H9 (cell line): ENCODE measurements around the gene ASB18. TPM values are rescaled to one million over a fixed set of nuclear protein-coding genes. Genes with fewer than 3 reads are reported as not detected.
A peak's percentile ranks its signal among the peaks of the same experiment; 100 is the strongest.

Source experiments
- DNase-seq: peaks from one replicate; pipeline ENCODE4 v3.0.0-alpha.2; 2017
- H2AFZ ChIP-seq: one replicate; pipeline ENCODE4 v1.6.1; 2013; ENCODE audit warnings: mild to moderate bottlenecking, low read length, control low read depth, moderate library complexity
- H2AK5ac ChIP-seq: 2 replicates; pipeline ENCODE4 v1.6.1; 2013; ENCODE audit warnings: low read length, control low read depth, mixed read lengths; ENCODE audit not compliant: insufficient read length
- H2BK120ac ChIP-seq: one replicate; pipeline ENCODE4 v1.6.1; 2013; ENCODE audit warnings: low read depth, mild to moderate bottlenecking, low read length, control low read depth, inconsistent platforms; ENCODE audit not compliant: poor library complexity, severe bottlenecking
- H2BK12ac ChIP-seq: 2 replicates; pipeline ENCODE4 v1.6.1; 2013; ENCODE audit warnings: low read length, control low read depth, mixed read lengths, low read depth; ENCODE audit not compliant: insufficient read length
- H2BK15ac ChIP-seq: 2 replicates; pipeline ENCODE4 v1.6.1; 2013; ENCODE audit warnings: low read depth, low read length, control low read depth
- H2BK20ac ChIP-seq: one replicate; pipeline ENCODE4 v1.6.1; 2013; ENCODE audit warnings: low read depth, mild to moderate bottlenecking, low read length, control low read depth, inconsistent platforms; ENCODE audit not compliant: poor library complexity, severe bottlenecking
- H2BK5ac ChIP-seq: 2 replicates; pipeline ENCODE4 v1.6.1; 2013; ENCODE audit warnings: low read length, control low read depth, mixed read lengths; ENCODE audit not compliant: insufficient read length
- H3K14ac ChIP-seq: 2 replicates; pipeline ENCODE4 v1.6.1; 2013; ENCODE audit warnings: low read length, control low read depth; ENCODE audit not compliant: insufficient read depth
- H3K18ac ChIP-seq: 2 replicates; pipeline ENCODE4 v1.6.1; 2013; ENCODE audit warnings: low read depth, mild to moderate bottlenecking, mixed read lengths, low read length, control low read depth; ENCODE audit not compliant: insufficient read length
- H3K23ac ChIP-seq: 2 replicates; pipeline ENCODE4 v1.6.1; 2013; ENCODE audit warnings: low read length, control low read depth, mixed read lengths, low read depth; ENCODE audit not compliant: insufficient read length
- H3K23me2 ChIP-seq: 2 replicates; pipeline ENCODE4 v1.6.1; 2013; ENCODE audit warnings: low read depth, mild to moderate bottlenecking, mixed read lengths, low read length, control low read depth; ENCODE audit not compliant: insufficient read length, poor library complexity, severe bottlenecking
- H3K27ac ChIP-seq: 2 replicates; pipeline ENCODE4 v1.5.1; 2013; ENCODE audit warnings: low read length, control low read depth, mixed read lengths, low read depth; ENCODE audit not compliant: insufficient read length
- H3K27me3 ChIP-seq: 2 replicates; pipeline ENCODE4 v1.6.1; 2013; ENCODE audit warnings: low read length, control low read depth, inconsistent platforms; ENCODE audit not compliant: insufficient read depth
- H3K4ac ChIP-seq: 2 replicates; pipeline ENCODE4 v1.6.1; 2013; ENCODE audit warnings: low read depth, mild to moderate bottlenecking, control low read depth, inconsistent platforms, low read length, moderate library complexity
- H3K4me1 ChIP-seq: 2 replicates; pipeline ENCODE4 v1.6.1; 2013; ENCODE audit warnings: low read length, control low read depth, inconsistent platforms; ENCODE audit not compliant: insufficient read depth
- H3K4me2 ChIP-seq: 2 replicates; pipeline ENCODE4 v1.6.1; 2013; ENCODE audit warnings: low read length, control low read depth, mixed read lengths; ENCODE audit not compliant: insufficient read length, insufficient read depth
- H3K56ac ChIP-seq: 2 replicates; pipeline ENCODE4 v1.6.1; 2013; ENCODE audit warnings: low read depth, mild to moderate bottlenecking, mixed read lengths, low read length, control low read depth; ENCODE audit not compliant: insufficient read length
- H3K79me1 ChIP-seq: 2 replicates; pipeline ENCODE4 v1.6.1; 2013; ENCODE audit warnings: low read depth, mild to moderate bottlenecking, moderate library complexity, low read length, control low read depth, inconsistent platforms; ENCODE audit not compliant: insufficient read depth, poor library complexity, severe bottlenecking
- H3K79me2 ChIP-seq: 2 replicates; pipeline ENCODE4 v1.6.1; 2013; ENCODE audit warnings: low read length, control low read depth, inconsistent platforms; ENCODE audit not compliant: insufficient read depth
- H3K9ac ChIP-seq: 2 replicates; pipeline ENCODE4 v1.6.1; 2013; ENCODE audit warnings: low read length, control low read depth, mixed read lengths; ENCODE audit not compliant: insufficient read length; ENCODE audit errors: extremely low read depth
- H3K9me3 ChIP-seq: one replicate; pipeline ENCODE4 v1.6.1; 2013; ENCODE audit warnings: low read depth, low read length, inconsistent platforms; ENCODE audit not compliant: control insufficient read depth
- H3T11ph ChIP-seq: one replicate; pipeline ENCODE4 v1.6.1; 2013; ENCODE audit warnings: mild to moderate bottlenecking, low read length, control low read depth, inconsistent platforms
- H4K20me1 ChIP-seq: one replicate; pipeline ENCODE4 v1.6.1; 2013; ENCODE audit not compliant: control insufficient read depth, insufficient read length, insufficient read depth
- H4K5ac ChIP-seq: 2 replicates; pipeline ENCODE4 v1.6.1; 2013; ENCODE audit warnings: low read depth, mild to moderate bottlenecking, mixed read lengths, low read length, control low read depth; ENCODE audit not compliant: insufficient read length
- H4K8ac ChIP-seq: replicated peaks from 2 replicates; pipeline ENCODE4 v1.6.1; 2013; ENCODE audit warnings: low read length, control low read depth, mixed read lengths, low read depth; ENCODE audit not compliant: insufficient read length
- H4K91ac ChIP-seq: 2 replicates; pipeline ENCODE4 v1.6.1; 2013; ENCODE audit warnings: low read depth, mild to moderate bottlenecking, moderate library complexity, mixed read lengths, low read length, control low read depth; ENCODE audit not compliant: insufficient read length
- H3K27ac Mint-ChIP-seq, 3 experiments: 2 replicates in 2 of 3; 3 replicates in 1 of 3; pipeline ENCODE4 v1.8.0; 2020 to 2021; ENCODE audit warnings: mixed read lengths in 3 of 3, mild to moderate bottlenecking in 1 of 3, moderate library complexity in 1 of 3
- H3K27me3 Mint-ChIP-seq: 2 replicates; pipeline ENCODE4 v1.8.0; 2021; ENCODE audit warnings: low read depth, mild to moderate bottlenecking, moderate library complexity, mixed read lengths
- H3K36me3 Mint-ChIP-seq, 3 experiments: 2 replicates in 2 of 3; 3 replicates in 1 of 3; pipeline ENCODE4 v1.8.0; 2020 to 2021; ENCODE audit warnings: low read depth in 3 of 3, mixed read lengths in 3 of 3; ENCODE audit not compliant: insufficient read depth in 1 of 3
- H3K4me1 Mint-ChIP-seq, 2 experiments: 2 replicates each; pipeline ENCODE4 v1.8.0; 2020; ENCODE audit warnings: mixed read lengths in 2 of 2
- H3K4me3 Mint-ChIP-seq, 2 experiments: 2 replicates in 1 of 2; 3 replicates in 1 of 2; pipeline ENCODE4 v1.8.0; 2020 to 2021; ENCODE audit warnings: mild to moderate bottlenecking in 2 of 2, mixed read lengths in 2 of 2, moderate library complexity in 1 of 2
- H3K9me3 Mint-ChIP-seq, 2 experiments: 2 replicates in 1 of 2; 3 replicates in 1 of 2; pipeline ENCODE4 v1.8.0; 2020; ENCODE audit warnings: mild to moderate bottlenecking in 2 of 2, mixed read lengths in 2 of 2, moderate library complexity in 1 of 2
- WGBS: extraction: QIAGEN DNeasy Blood & Tissue Kit; methylation state at CpG from one replicate; pipeline ENCODE4 v1.1.7; 2013; ENCODE audit warnings: missing lambda C conversion rate, low lambda C conversion rate, mixed read lengths; ENCODE audit not compliant: insufficient read length; ENCODE audit errors: extremely low coverage; 5-methylcytosine and 5-hydroxymethylcytosine counted together
- total RNA-seq: library from RNA; stranded (reverse); gene quantifications from 2 replicates; pipeline ENCODE4 v1.2.1, GENCODE V29; 2021
- TF ChIP-seq, protein P1 (sequence below): fragments of 200-600 bp; sonication (generic); conservative IDR thresholded peaks from 3 replicates; pipeline ENCODE4 v1.8.0; 2021; ENCODE audit warnings: antibody characterized with exemption, mild to moderate bottlenecking

ASB18 gene
- total RNA-seq, 1 experiment from 2014 or later = not detected

DNA sequence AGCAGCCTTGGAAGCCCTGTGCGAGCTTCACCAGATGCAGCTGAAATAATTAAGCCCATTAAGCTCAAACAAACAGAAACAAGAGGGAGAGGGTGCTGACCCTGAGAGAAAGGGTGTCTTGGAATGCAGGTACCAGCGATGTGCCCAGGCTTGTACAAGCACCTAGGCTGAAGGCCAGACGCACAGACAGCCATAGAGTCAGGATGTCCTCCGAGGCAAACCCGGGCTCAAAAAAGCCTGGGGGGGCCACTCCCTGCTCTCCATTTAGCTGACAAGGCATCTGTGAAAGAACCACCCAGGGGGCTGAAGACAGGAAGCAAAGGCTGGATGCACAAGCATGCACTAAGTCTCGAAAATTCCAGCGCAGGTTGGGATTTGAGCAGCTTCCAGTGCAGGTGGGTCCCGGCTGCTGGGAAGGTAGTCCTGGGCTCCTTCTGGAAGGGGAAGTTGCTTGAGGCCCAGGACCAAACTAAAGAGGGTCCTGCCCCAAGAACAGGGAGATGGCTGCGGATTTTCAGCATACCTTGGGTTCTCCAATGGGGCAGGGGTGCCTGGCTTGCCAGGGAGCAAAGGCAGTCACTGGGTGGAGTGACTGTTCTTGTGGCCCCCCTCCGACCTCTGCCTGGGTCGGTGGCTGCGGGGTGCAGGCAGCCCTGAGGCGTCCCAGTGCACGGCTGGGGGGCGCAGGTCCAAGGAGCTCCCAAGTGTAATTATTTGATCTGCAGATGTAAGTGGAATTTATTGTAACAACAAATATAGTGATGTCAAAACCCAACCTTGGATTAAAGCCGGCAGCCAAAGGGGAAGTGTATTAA lies 102.0 kb downstream of the ASB18 start:
- Histone ChIP-seq H3K9ac (no peak overlapping the region), H4K91ac (no peak overlapping the region), H2BK5ac (no peak overlapping the region), H3K4me2 (no peak overlapping the region), H3K4me1 (peaks cover 4% of the 10 kb centered on the region; the same call in 1 of the 2 replicates), H3K18ac (no peak overlapping the region), H3K27ac (no peak overlapping the region), H2BK20ac (no peak overlapping the region), H3K27me3 (peaks cover 77% of the 10 kb centered on the region), H2AK5ac (no peak overlapping the region), H2BK15ac (no peak overlapping the region), H2BK12ac (no peak overlapping the region), H3T11ph (no peak overlapping the region), H4K20me1 (no peaks in the 10 kb centered on the region), H3K79me1 (no peaks in the 10 kb centered on the region), H3K79me2 (no peaks in the 10 kb centered on the region), H3K9me3 (no peaks in the 10 kb centered on the region), H3K4ac (no peak overlapping the region), H2BK120ac (no peak overlapping the region), H2AFZ (no peak overlapping the region), H4K5ac (no peak overlapping the region), H4K8ac (no peak overlapping the region), H3K23ac (no peak overlapping the region), H3K56ac (no peak overlapping the region), H3K23me2 (peaks cover 17% of the 10 kb centered on the region), H3K14ac (no peak overlapping the region)
- H3K36me3 Mint-ChIP-seq = peaks cover 0 to 5% (median 0%) of the 10 kb centered on the region in 3 experiments; a peak in 2 of 7 replicates
- H3K27me3 Mint-ChIP-seq = peaks cover 97% of the 10 kb centered on the region
- WGBS = no CpG with 5 or more reads among the region's 16 CpGs
- DNase-seq = no peak
- TF ChIP-seq, protein P1, sequence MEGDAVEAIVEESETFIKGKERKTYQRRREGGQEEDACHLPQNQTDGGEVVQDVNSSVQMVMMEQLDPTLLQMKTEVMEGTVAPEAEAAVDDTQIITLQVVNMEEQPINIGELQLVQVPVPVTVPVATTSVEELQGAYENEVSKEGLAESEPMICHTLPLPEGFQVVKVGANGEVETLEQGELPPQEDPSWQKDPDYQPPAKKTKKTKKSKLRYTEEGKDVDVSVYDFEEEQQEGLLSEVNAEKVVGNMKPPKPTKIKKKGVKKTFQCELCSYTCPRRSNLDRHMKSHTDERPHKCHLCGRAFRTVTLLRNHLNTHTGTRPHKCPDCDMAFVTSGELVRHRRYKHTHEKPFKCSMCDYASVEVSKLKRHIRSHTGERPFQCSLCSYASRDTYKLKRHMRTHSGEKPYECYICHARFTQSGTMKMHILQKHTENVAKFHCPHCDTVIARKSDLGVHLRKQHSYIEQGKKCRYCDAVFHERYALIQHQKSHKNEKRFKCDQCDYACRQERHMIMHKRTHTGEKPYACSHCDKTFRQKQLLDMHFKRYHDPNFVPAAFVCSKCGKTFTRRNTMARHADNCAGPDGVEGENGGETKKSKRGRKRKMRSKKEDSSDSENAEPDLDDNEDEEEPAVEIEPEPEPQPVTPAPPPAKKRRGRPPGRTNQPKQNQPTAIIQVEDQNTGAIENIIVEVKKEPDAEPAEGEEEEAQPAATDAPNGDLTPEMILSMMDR = no peak
- H3K4me1 Mint-ChIP-seq = peaks cover 49 to 52% of the 10 kb centered on the region in 2 experiments
- no peak overlapping the region for H3K27ac Mint-ChIP-seq
- H3K9me3 Mint-ChIP-seq = peaks cover 0 to 3% of the 10 kb centered on the region in 2 experiments; a peak in 2 of 5 replicates
- H3K4me3 Mint-ChIP-seq = peak overlapping the region in 1 of 2 experiments; percentile 31; a peak in 1 of 5 replicates
